ENCODE data around the gene HEYL.
"Not testable (repeated sequence)": the region's sequence is repeated elsewhere in the genome, so short reads cannot be mapped to it uniquely, and the experiment has no call there.

Gene HEYL

GRCh38 chr1:39608921-39609320 is 30.5 kb downstream of the HEYL start:
- H3K4me3 ChIP-seq (ENCODE audit: extremely low read depth, insufficient read depth, low read length, poor library complexity, severe bottlenecking) = no peak overlapping the region
- peaks cover 5% of the 10 kb centered on the region for H3K4me1 ChIP-seq (ENCODE audit: control insufficient read depth, insufficient read depth, low read length, poor library complexity, severe bottlenecking)
- H3K36me3 ChIP-seq (ENCODE audit: control insufficient read depth, insufficient read depth, low read length) = no peaks in the 10 kb centered on the region
- H3K9me3 ChIP-seq (ENCODE audit: control insufficient read depth, low read length) = no peaks in the 10 kb centered on the region
- no peak overlapping the region for H3K27ac ChIP-seq (ENCODE audit: low read depth, low read length, severe bottlenecking)
- WGBS, 2 experiments (ENCODE audit: insufficient coverage in 2 of 2) = 87 to 91% methylated on average over 8 of the region's 8 CpGs

GRCh38 chr1:39603677-39604076 is 35.8 kb downstream of the HEYL start:
- not testable (repeated sequence) for H3K36me3 ChIP-seq (ENCODE audit: control insufficient read depth, insufficient read depth, low read length); H3K4me3 ChIP-seq (ENCODE audit: extremely low read depth, insufficient read depth, low read length, poor library complexity, severe bottlenecking); H3K27ac ChIP-seq (ENCODE audit: low read depth, low read length, severe bottlenecking); H3K9me3 ChIP-seq (ENCODE audit: control insufficient read depth, low read length); H3K4me1 ChIP-seq (ENCODE audit: control insufficient read depth, insufficient read depth, low read length, poor library complexity, severe bottlenecking)
- 83 to 88% methylated on average over 3 of the region's 3 CpGs for WGBS, 2 experiments (ENCODE audit: insufficient coverage in 2 of 2)

GRCh38 chr1:39601667-39602255 is 37.7 kb downstream of the HEYL start:
- not testable (repeated sequence) for H3K4me3 ChIP-seq (ENCODE audit: extremely low read depth, insufficient read depth, low read length, poor library complexity, severe bottlenecking); H3K9me3 ChIP-seq (ENCODE audit: control insufficient read depth, low read length)
- WGBS, 2 experiments (ENCODE audit: insufficient coverage in 2 of 2) = 86 to 92% methylated on average over 6 to 7 of the region's 8 CpGs

GRCh38 chr1:39596163-39596562 is 43.3 kb downstream of the HEYL start:
- H3K36me3 ChIP-seq (ENCODE audit: control insufficient read depth, insufficient read depth, low read length) = no peaks in the 10 kb centered on the region
- H3K4me1 ChIP-seq (ENCODE audit: control insufficient read depth, insufficient read depth, low read length, poor library complexity, severe bottlenecking) = no peaks in the 10 kb centered on the region
- H3K27ac ChIP-seq (ENCODE audit: low read depth, low read length, severe bottlenecking) = no peak overlapping the region
- 79% methylated on average over 6 of the region's 6 CpGs for WGBS, 2 experiments (ENCODE audit: insufficient coverage in 2 of 2)
- H3K4me3 ChIP-seq (ENCODE audit: extremely low read depth, insufficient read depth, low read length, poor library complexity, severe bottlenecking) = no peak overlapping the region
- H3K9me3 ChIP-seq (ENCODE audit: control insufficient read depth, low read length) = no peaks in the 10 kb centered on the region

More at GRCh38 chr1:39601667-39602255, 37.7 kb downstream of the HEYL start:
- H3K27ac ChIP-seq (ENCODE audit: low read depth, low read length, severe bottlenecking); H3K36me3 ChIP-seq (ENCODE audit: control insufficient read depth, insufficient read depth, low read length); H3K4me1 ChIP-seq (ENCODE audit: control insufficient read depth, insufficient read depth, low read length, poor library complexity, severe bottlenecking): not testable (repeated sequence)

- H3K4me1 ChIP-seq (ENCODE audit: control insufficient read depth, insufficient read depth, low read length, poor library complexity, severe bottlenecking) = no peaks in the 10 kb centered on the region
- H3K4me3 ChIP-seq (ENCODE audit: extremely low read depth, insufficient read depth, low read length, poor library complexity, severe bottlenecking) = no peak overlapping the region
- 80 to 96% methylated on average over 1 to 4 of the region's 4 CpGs for WGBS, 2 experiments (ENCODE audit: insufficient coverage in 2 of 2)
- H3K9me3 ChIP-seq (ENCODE audit: control insufficient read depth, low read length) = no peaks in the 10 kb centered on the region
- no peaks in the 10 kb centered on the region for H3K36me3 ChIP-seq (ENCODE audit: control insufficient read depth, insufficient read depth, low read length)
- H3K27ac ChIP-seq (ENCODE audit: low read depth, low read length, severe bottlenecking) = no peak overlapping the region
Measured at GRCh38 chr1:39593386-39593785, 46.1 kb downstream of the HEYL start.

- no peaks in the 10 kb centered on the region for H3K4me1 ChIP-seq (ENCODE audit: control insufficient read depth, insufficient read depth, low read length, poor library complexity, severe bottlenecking)
- 74 to 81% methylated on average over 4 of the region's 4 CpGs for WGBS, 2 experiments (ENCODE audit: insufficient coverage in 2 of 2)
- no peaks in the 10 kb centered on the region for H3K9me3 ChIP-seq (ENCODE audit: control insufficient read depth, low read length)
- no peak overlapping the region for H3K4me3 ChIP-seq (ENCODE audit: extremely low read depth, insufficient read depth, low read length, poor library complexity, severe bottlenecking)
- H3K36me3 ChIP-seq (ENCODE audit: control insufficient read depth, insufficient read depth, low read length) = no peaks in the 10 kb centered on the region
- no peak overlapping the region for H3K27ac ChIP-seq (ENCODE audit: low read depth, low read length, severe bottlenecking)
Measured at GRCh38 chr1:39592069-39592468, 47.4 kb downstream of the HEYL start.

GRCh38 chr1:39590546-39590945 is 48.9 kb downstream of the HEYL start:
- Histone ChIP-seq H3K4me1 (ENCODE audit: control insufficient read depth, insufficient read depth, low read length, poor library complexity, severe bottlenecking) (no peaks in the 10 kb centered on the region), H3K36me3 (ENCODE audit: control insufficient read depth, insufficient read depth, low read length) (no peaks in the 10 kb centered on the region), H3K27ac (ENCODE audit: low read depth, low read length, severe bottlenecking) (no peak overlapping the region), H3K4me3 (ENCODE audit: extremely low read depth, insufficient read depth, low read length, poor library complexity, severe bottlenecking) (no peak overlapping the region), H3K9me3 (ENCODE audit: control insufficient read depth, low read length) (no peaks in the 10 kb centered on the region)
- 73 to 77% methylated on average over 6 of the region's 7 CpGs for WGBS, 2 experiments (ENCODE audit: insufficient coverage in 2 of 2)

GRCh38 chr1:39585933-39586332 is 53.5 kb downstream of the HEYL start:
- Histone ChIP-seq H3K36me3 (ENCODE audit: control insufficient read depth, insufficient read depth, low read length) (no peaks in the 10 kb centered on the region), H3K4me3 (ENCODE audit: extremely low read depth, insufficient read depth, low read length, poor library complexity, severe bottlenecking) (no peak overlapping the region), H3K27ac (ENCODE audit: low read depth, low read length, severe bottlenecking) (no peak overlapping the region), H3K4me1 (ENCODE audit: control insufficient read depth, insufficient read depth, low read length, poor library complexity, severe bottlenecking) (no peaks in the 10 kb centered on the region), H3K9me3 (ENCODE audit: control insufficient read depth, low read length) (no peaks in the 10 kb centered on the region)
- 100% methylated on average over 1 of the region's 7 CpGs; no CpG with 5 or more reads in 1 of the 2 experiments for WGBS, 2 experiments (ENCODE audit: insufficient coverage in 2 of 2)

- peaks cover 45% of the 10 kb centered on the region for H3K36me3 ChIP-seq (ENCODE audit: control insufficient read depth, insufficient read depth, low read length)
- H3K27ac ChIP-seq (ENCODE audit: low read depth, low read length, severe bottlenecking) = peak overlapping the region; percentile 74
- WGBS, 2 experiments (ENCODE audit: insufficient coverage in 2 of 2) = 0 to 1% methylated on average over 52 to 69 of the region's 87 CpGs
- no peaks in the 10 kb centered on the region for H3K9me3 ChIP-seq (ENCODE audit: control insufficient read depth, low read length)
- H3K4me3 ChIP-seq (ENCODE audit: extremely low read depth, insufficient read depth, low read length, poor library complexity, severe bottlenecking) = peak overlapping the region; percentile 80
- peaks cover 20% of the 10 kb centered on the region for H3K4me1 ChIP-seq (ENCODE audit: control insufficient read depth, insufficient read depth, low read length, poor library complexity, severe bottlenecking)
Measured at GRCh38 chr1:39576016-39576657, 63.3 kb downstream of the HEYL start.

- peaks cover 53% of the 10 kb centered on the region for H3K36me3 ChIP-seq (ENCODE audit: control insufficient read depth, insufficient read depth, low read length)
- 7% methylated on average over 29 to 40 of the region's 48 CpGs for WGBS, 2 experiments (ENCODE audit: insufficient coverage in 2 of 2)
- H3K4me1 ChIP-seq (ENCODE audit: control insufficient read depth, insufficient read depth, low read length, poor library complexity, severe bottlenecking) = peaks cover 20% of the 10 kb centered on the region
- peak overlapping the region; percentile 74 for H3K27ac ChIP-seq (ENCODE audit: low read depth, low read length, severe bottlenecking)
- H3K9me3 ChIP-seq (ENCODE audit: control insufficient read depth, low read length) = no peaks in the 10 kb centered on the region
- H3K4me3 ChIP-seq (ENCODE audit: extremely low read depth, insufficient read depth, low read length, poor library complexity, severe bottlenecking) = peak overlapping the region; percentile 80
Measured at GRCh38 chr1:39575191-39576015, 64.0 kb downstream of the HEYL start.

Data from mesodermal cell (in vitro differentiated cells).